ENCODE data around the gene GPR35. TPM values are rescaled to one million over a fixed set of nuclear protein-coding genes. Genes with fewer than 3 reads are reported as not detected.
"Not testable (repeated sequence)": the region's sequence is repeated elsewhere in the genome, so short reads cannot be mapped to it uniquely, and the experiment has no call there.

The GPR35 gene
- total RNA-seq, 1 experiment from 2014 or later, result 2.2 TPM

- H3K9me3 ChIP-seq, result 0 out of 2 replicates have a peak, but pooled peaks cover 1% of the 10 kb centered on the region
- no peak overlapping the region for H3K4me3 ChIP-seq
- DNase-seq, result no peak
- H3K27me3 ChIP-seq, result peaks cover 26% of the 10 kb centered on the region
- H3K36me3 ChIP-seq, result no peaks in the 10 kb centered on the region
These were observed 22.9 kb downstream of the GPR35 start for GRCh38 chr2:240648155-240648649.

GRCh38 chr2:240648650-240649275, 23.5 kb downstream of the GPR35 start:
- Histone ChIP-seq H3K27me3 (peaks cover 26% of the 10 kb centered on the region), H3K4me3 (no peak overlapping the region), H3K36me3 (no peaks in the 10 kb centered on the region), H3K9me3 (0 out of 2 replicates have a peak, but pooled peaks cover 1% of the 10 kb centered on the region)
- DNase-seq, result no peak

- peaks cover 28% of the 10 kb centered on the region for H3K27me3 ChIP-seq
- no peak overlapping the region for H3K4me3 ChIP-seq
- H3K9me3 ChIP-seq, result 0 out of 2 replicates have a peak, but pooled peaks cover 1% of the 10 kb centered on the region
- H3K36me3 ChIP-seq, result no peaks in the 10 kb centered on the region
- DNase-seq, result no peak
These were observed 24.1 kb downstream of the GPR35 start for GRCh38 chr2:240649331-240649730.

- Histone ChIP-seq H3K9me3 (peaks cover 1% of the 10 kb centered on the region; the same call in 1 of the 2 replicates), H3K4me3 (no peak overlapping the region), H3K27me3 (peaks cover 38% of the 10 kb centered on the region), H3K36me3 (no peaks in the 10 kb centered on the region)
- no peak for DNase-seq
These were observed 25.1 kb downstream of the GPR35 start for GRCh38 chr2:240650254-240650965.

- Histone ChIP-seq H3K9me3 (peaks cover 1% of the 10 kb centered on the region; the same call in 1 of the 2 replicates), H3K27me3 (peaks cover 43% of the 10 kb centered on the region), H3K36me3 (no peaks in the 10 kb centered on the region), H3K4me3 (no peak overlapping the region)
- DNase-seq, result no peak
These were observed 25.9 kb downstream of the GPR35 start for GRCh38 chr2:240651185-240651584.

GRCh38 chr2:240655931-240656886, 30.9 kb downstream of the GPR35 start:
- DNase-seq, result no peak
- no peak overlapping the region for H3K4me3 ChIP-seq
- H3K9me3 ChIP-seq, result peaks cover 1% of the 10 kb centered on the region; the same call in 1 of the 2 replicates
- peaks cover 57% of the 10 kb centered on the region for H3K27me3 ChIP-seq
- no peaks in the 10 kb centered on the region for H3K36me3 ChIP-seq

GRCh38 chr2:240659883-240660282, 34.6 kb downstream of the GPR35 start:
- H3K4me3 ChIP-seq, H3K36me3 ChIP-seq, H3K9me3 ChIP-seq, DNase-seq: not testable (repeated sequence)
- peaks cover 54% of the 10 kb centered on the region for H3K27me3 ChIP-seq

GRCh38 chr2:240662681-240663080, 37.4 kb downstream of the GPR35 start:
- peaks cover 7% of the 10 kb centered on the region; the same call in 1 of the 2 replicates for H3K9me3 ChIP-seq
- no peak for DNase-seq
- H3K27me3 ChIP-seq, result peaks cover 50% of the 10 kb centered on the region
- no peaks in the 10 kb centered on the region for H3K36me3 ChIP-seq
- H3K4me3 ChIP-seq, result no peak overlapping the region

- no peak for DNase-seq
- peaks cover 49% of the 10 kb centered on the region for H3K27me3 ChIP-seq
- peaks cover 7% of the 10 kb centered on the region; the same call in 1 of the 2 replicates for H3K9me3 ChIP-seq
- H3K4me3 ChIP-seq, result no peak overlapping the region
- H3K36me3 ChIP-seq, result no peaks in the 10 kb centered on the region
These were observed 38.4 kb downstream of the GPR35 start for GRCh38 chr2:240663546-240664190.

- peaks cover 50% of the 10 kb centered on the region for H3K27me3 ChIP-seq
- no peaks in the 10 kb centered on the region for H3K36me3 ChIP-seq
- DNase-seq, result no peak
- peaks cover 7% of the 10 kb centered on the region; the same call in 1 of the 2 replicates for H3K9me3 ChIP-seq
- H3K4me3 ChIP-seq, result no peak overlapping the region
These were observed 39.3 kb downstream of the GPR35 start for GRCh38 chr2:240664622-240665021.

- DNase-seq, result no peak
- peaks cover 59% of the 10 kb centered on the region for H3K27me3 ChIP-seq
- no peak overlapping the region for H3K4me3 ChIP-seq
- H3K36me3 ChIP-seq, result no peaks in the 10 kb centered on the region
- H3K9me3 ChIP-seq, result 0 out of 2 replicates have a peak, but pooled peaks cover 2% of the 10 kb centered on the region
These were observed 45.1 kb downstream of the GPR35 start for GRCh38 chr2:240670402-240670801.

GRCh38 chr2:240670950-240671349, 45.7 kb downstream of the GPR35 start:
- no peak for DNase-seq
- Histone ChIP-seq H3K4me3 (no peak overlapping the region), H3K36me3 (no peaks in the 10 kb centered on the region), H3K9me3 (no peaks in the 10 kb centered on the region), H3K27me3 (peaks cover 57% of the 10 kb centered on the region)

GRCh38 chr2:240672076-240672700, 46.9 kb downstream of the GPR35 start:
- Histone ChIP-seq H3K9me3 (no peaks in the 10 kb centered on the region), H3K4me3 (no peak overlapping the region), H3K27me3 (peaks cover 47% of the 10 kb centered on the region), H3K36me3 (no peaks in the 10 kb centered on the region)
- DNase-seq, result no peak

- no peak overlapping the region for H3K4me3 ChIP-seq
- H3K36me3 ChIP-seq, result no peaks in the 10 kb centered on the region
- peaks cover 42% of the 10 kb centered on the region for H3K27me3 ChIP-seq
- DNase-seq, result no peak
- H3K9me3 ChIP-seq, result no peaks in the 10 kb centered on the region
These were observed 47.5 kb downstream of the GPR35 start for GRCh38 chr2:240672701-240673190.

GRCh38 chr2:240674461-240675184, 49.3 kb downstream of the GPR35 start:
- not testable (repeated sequence) for H3K4me3 ChIP-seq, H3K36me3 ChIP-seq, DNase-seq, H3K9me3 ChIP-seq
- H3K27me3 ChIP-seq, result peaks cover 33% of the 10 kb centered on the region

All from MG63 (cell line).